A549 (cell line): ENCODE measurements around the gene GGPS1. TPM values are rescaled to one million over a fixed set of nuclear protein-coding genes. Genes with fewer than 3 reads are reported as not detected.

Experiments
- ATAC-seq, 2 experiments: fragments of 200-7000 bp in 1 of 2; fragments of >200 bp in 1 of 2; cut with Nextera tagmentation in 1 of 2; cut with Tn5 transposase in 1 of 2; 3 replicates each; pipeline versions ENCODE4 v1.8.0 to v1.9.1; 2018 to 2020; ENCODE audit warnings: mild to moderate bottlenecking in 1 of 2, moderate library complexity in 1 of 2
- CTCF ChIA-PET: fragments of 300-600 bp; sonication (Branson Sonifier 250); formaldehyde crosslinking; extraction: SDS; loops from one replicate; lab custom pipeline; 2021; ENCODE audit warnings: antibody characterized with exemption, inconsistent platforms; lab: Yijun Ruan, JAX
- POLR2A ChIA-PET: fragments of 350-600 bp; formaldehyde crosslinking; extraction: SDS; loops from one replicate; lab custom pipeline; 2021; ENCODE audit warnings: antibody characterized with exemption, inconsistent platforms; lab: Yijun Ruan, JAX
- DNase-seq, 2 experiments: peaks; one replicate each; pipeline versions ENCODE4 v3.0.0 to v3.0.0-alpha.2; 2011 to 2016; ENCODE audit warnings: low read depth in 1 of 2, low spot score in 1 of 2
- FAIRE-seq: peaks from 2 replicates; lab custom pipeline; 2011; peaks lifted over from hg19 to GRCh38; lab: Jason Lieb, UNC
- H3K27ac ChIP-seq, 2 experiments: fragments of >200 bp; sonication (Bioruptor Twin); formaldehyde crosslinking; 3 replicates each; pipeline ENCODE4 v1.5.1; 2016 to 2017
- H3K4me1 ChIP-seq: fragments of >200 bp; sonication (Bioruptor Twin); formaldehyde crosslinking; 3 replicates; pipeline ENCODE4 v1.6.1; 2016
- H3K4me2 ChIP-seq: fragments of >200 bp; sonication (Bioruptor Twin); formaldehyde crosslinking; 3 replicates; pipeline ENCODE4 v1.6.1; 2016
- H3K4me3 ChIP-seq: fragments of >200 bp; sonication (Bioruptor Twin); formaldehyde crosslinking; 3 replicates; pipeline ENCODE4 v1.5.1; 2016
- H3K9me3 ChIP-seq: fragments of >200 bp; sonication (Bioruptor Twin); formaldehyde crosslinking; 3 replicates; pipeline ENCODE4 v1.6.1; 2016
- CEBPB ChIP-seq, 2 experiments: fragments of >200 bp in 1 of 2; sonication (Bioruptor Twin) in 1 of 2; formaldehyde crosslinking in 1 of 2; IDR thresholded peaks; 2 replicates each; pipeline ENCODE4 v1.6.1; 2012 to 2016
- CHD4 ChIP-seq: fragments of 200-600 bp; sonication (generic); IDR thresholded peaks from 2 replicates; pipeline ENCODE4 v1.6.1; 2016; ENCODE audit warnings: antibody characterized with exemption, mild to moderate bottlenecking, borderline replicate concordance
- EHF ChIP-seq: fragments of 250-450 bp; sonication (Bioruptor Pico); IDR thresholded peaks from 2 replicates; pipeline ENCODE4 v1.5.0; 2020; ENCODE audit warnings: mild to moderate bottlenecking
- ESRRA ChIP-seq: fragments of 150-350 bp; IDR thresholded peaks from 2 replicates; pipeline ENCODE4 v1.6.1; 2014; ENCODE audit warnings: mild to moderate bottlenecking, low read length, borderline replicate concordance
- FOSB ChIP-seq: fragments of 250-450 bp; sonication (Bioruptor Pico); IDR thresholded peaks from 2 replicates; pipeline ENCODE4 v1.5.0; 2020; ENCODE audit warnings: mild to moderate bottlenecking, moderate library complexity
- FOSL2 ChIP-seq, 2 experiments: fragments of 450-650 bp in 1 of 2; fragments of >200 bp in 1 of 2; sonication (Bioruptor Twin) in 1 of 2; formaldehyde crosslinking; IDR thresholded peaks; 2 replicates each; pipeline versions ENCODE4 v1.5.0 to v1.6.1; 2016 to 2020; ENCODE audit warnings: mild to moderate bottlenecking in 1 of 2, moderate library complexity in 1 of 2
- FOXS1 ChIP-seq: fragments of 250-450 bp; sonication (Bioruptor Pico); IDR thresholded peaks from 2 replicates; pipeline ENCODE4 v1.5.0; 2020; ENCODE audit warnings: mild to moderate bottlenecking, moderate library complexity
- GATA3 ChIP-seq: IDR thresholded peaks from 2 replicates; pipeline ENCODE4 v1.6.1; 2012; ENCODE audit warnings: borderline replicate concordance
- HDAC2 ChIP-seq: fragments of 200-600 bp; sonication (generic); IDR thresholded peaks from 2 replicates; pipeline ENCODE4 v1.6.1; 2016
- HOXB13 ChIP-seq: fragments of 250-450 bp; sonication (Bioruptor Pico); IDR thresholded peaks from 2 replicates; pipeline ENCODE4 v1.5.0; 2020; ENCODE audit warnings: low read depth, mild to moderate bottlenecking, moderate library complexity
- MAFK ChIP-seq: fragments of 450-650 bp; IDR thresholded peaks from 2 replicates; pipeline ENCODE4 v1.6.1; 2014; ENCODE audit not compliant: partially characterized antibody
- MYC ChIP-seq: IDR thresholded peaks from 2 replicates; pipeline ENCODE4 v1.6.1; 2012; ENCODE audit warnings: mild to moderate bottlenecking, inconsistent platforms, low read length, improper control_type of control experiment, borderline replicate concordance
- NFE2L2 ChIP-seq: fragments of 150-350 bp; conservative IDR thresholded peaks from 2 replicates; pipeline ENCODE4 v1.6.1; 2014; ENCODE audit warnings: low read length
- NPAS2 ChIP-seq: fragments of 250-450 bp; sonication (Bioruptor Pico); IDR thresholded peaks from 2 replicates; pipeline ENCODE4 v1.8.0; 2022; ENCODE audit warnings: mild to moderate bottlenecking, moderate library complexity, borderline replicate concordance
- POLR2AphosphoS2 ChIP-seq: conservative IDR thresholded peaks from 2 replicates; pipeline ENCODE4 v1.6.1; 2012; ENCODE audit warnings: low read length, improper control_type of control experiment, inconsistent platforms
- RAD21 ChIP-seq, 2 experiments: fragments of >200 bp in 1 of 2; sonication (Bioruptor Twin) in 1 of 2; formaldehyde crosslinking in 1 of 2; IDR thresholded peaks in 1 of 2; conservative IDR thresholded peaks in 1 of 2; 2 replicates in 1 of 2; 3 replicates in 1 of 2; pipeline ENCODE4 v1.6.1; 2012 to 2018; ENCODE audit warnings: inconsistent platforms in 1 of 2
- RARB ChIP-seq: fragments of 250-450 bp; sonication (Bioruptor Pico); IDR thresholded peaks from 2 replicates; pipeline ENCODE4 v1.8.0; 2021; ENCODE audit warnings: mild to moderate bottlenecking, moderate library complexity
- TFCP2L1 ChIP-seq: fragments of 250-450 bp; sonication (Bioruptor Pico); IDR thresholded peaks from 2 replicates; pipeline ENCODE4 v1.5.0; 2021; ENCODE audit warnings: mild to moderate bottlenecking
- ZC3H11A ChIP-seq: fragments of 450-650 bp; IDR thresholded peaks from 2 replicates; pipeline ENCODE4 v1.6.1; 2014; ENCODE audit warnings: antibody characterized with exemption, mild to moderate bottlenecking
- ZNF302 ChIP-seq: fragments of 250-450 bp; sonication (Bioruptor Pico); IDR thresholded peaks from 2 replicates; pipeline ENCODE4 v1.9.0; 2021; ENCODE audit warnings: inconsistent platforms, mild to moderate bottlenecking, moderate library complexity
- ZSCAN20 ChIP-seq: fragments of 250-450 bp; sonication (Bioruptor Pico); IDR thresholded peaks from 2 replicates; pipeline ENCODE4 v1.8.0; 2022; ENCODE audit warnings: mild to moderate bottlenecking, moderate library complexity
- WGBS: methylation state at CpG from one replicate; pipeline ENCODE4 v1.1.6; 2017; ENCODE audit errors: missing lambda C conversion rate; 5-methylcytosine and 5-hydroxymethylcytosine counted together
- polyA plus RNA-seq, 4 experiments: library from polyadenylated mRNA; depleted of rRNA in 3 of 4; stranded (reverse); fragments of >200 nt; fragmentation: RNase III in 1 of 4; extraction: RNeasy Plus Mini Kit Qiagen cat#74134 plus additional on column Dnase treatment in 1 of 4; gene quantifications; 2 replicates in 3 of 4; 3 replicates in 1 of 4; pipeline ENCODE4 v1.2.3, GENCODE V29; 2011 to 2017
- TF ChIP-seq, protein P1 (sequence below): fragments of >200 bp; sonication (Bioruptor Twin); formaldehyde crosslinking; IDR thresholded peaks from 3 replicates; pipeline ENCODE4 v1.5.1; 2016
- TF ChIP-seq, protein P2 (sequence below): fragments of 200-600 bp; sonication (generic); IDR thresholded peaks from 2 replicates; pipeline ENCODE4 v1.6.1; 2016; ENCODE audit warnings: antibody characterized with exemption, mild to moderate bottlenecking, moderate library complexity
- TF ChIP-seq, protein P3 (sequence below): fragments of >200 bp; sonication (Bioruptor Twin); formaldehyde crosslinking; IDR thresholded peaks from 2 replicates; pipeline ENCODE4 v1.6.1; 2016
- TF ChIP-seq, protein P4 (sequence below): fragments of 450-650 bp; IDR thresholded peaks from 2 replicates; pipeline ENCODE4 v1.6.1; 2014; ENCODE audit warnings: antibody characterized with exemption

The GGPS1 gene
- polyA plus RNA-seq, 2 of the 4 experiments (the other 2 are of a cell fraction), result 27.5 to 58.5 TPM

DNA sequence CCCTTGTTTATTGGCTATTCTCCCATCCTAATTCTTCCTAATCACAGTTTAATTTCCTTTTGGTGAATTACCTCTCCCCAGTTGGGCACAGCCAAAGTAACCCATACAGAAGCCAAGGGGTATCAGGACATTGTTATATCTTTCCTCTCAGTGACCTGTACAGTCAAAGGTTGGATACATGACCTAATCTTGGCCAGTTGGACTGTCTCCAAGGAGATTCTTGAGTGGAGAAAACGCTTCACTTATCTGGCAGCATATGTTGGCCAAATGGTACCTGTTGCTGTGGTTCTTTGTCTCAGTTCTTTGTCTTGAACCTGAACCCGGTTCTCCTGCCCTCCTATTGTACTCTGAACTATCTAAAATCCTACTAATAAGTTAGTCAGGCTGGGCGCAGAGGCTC is 23.5 kb downstream of the GGPS1 start:
- POLR2A ChIA-PET, result no interaction called here
- no peaks in the 10 kb centered on the region for H3K9me3 ChIP-seq
- H3K4me1 ChIP-seq, result peaks cover 6% of the 10 kb centered on the region; the same call in 1 of the 3 replicates
- H3K4me3 ChIP-seq, result no peak overlapping the region
- ATAC-seq (no peak), FAIRE-seq (no peak), DNase-seq (no peak)
- CTCF ChIA-PET, result interaction anchor here (0.6 kb wide), 1 partner anchor 25 kb away, joined by 4 read pairs; no protein-coding TSS in a partner anchor
- no peak overlapping the region for H3K27ac ChIP-seq
- 81% methylated on average over 3 of the region's 3 CpGs for WGBS
- TF ChIP-seq, protein P1, sequence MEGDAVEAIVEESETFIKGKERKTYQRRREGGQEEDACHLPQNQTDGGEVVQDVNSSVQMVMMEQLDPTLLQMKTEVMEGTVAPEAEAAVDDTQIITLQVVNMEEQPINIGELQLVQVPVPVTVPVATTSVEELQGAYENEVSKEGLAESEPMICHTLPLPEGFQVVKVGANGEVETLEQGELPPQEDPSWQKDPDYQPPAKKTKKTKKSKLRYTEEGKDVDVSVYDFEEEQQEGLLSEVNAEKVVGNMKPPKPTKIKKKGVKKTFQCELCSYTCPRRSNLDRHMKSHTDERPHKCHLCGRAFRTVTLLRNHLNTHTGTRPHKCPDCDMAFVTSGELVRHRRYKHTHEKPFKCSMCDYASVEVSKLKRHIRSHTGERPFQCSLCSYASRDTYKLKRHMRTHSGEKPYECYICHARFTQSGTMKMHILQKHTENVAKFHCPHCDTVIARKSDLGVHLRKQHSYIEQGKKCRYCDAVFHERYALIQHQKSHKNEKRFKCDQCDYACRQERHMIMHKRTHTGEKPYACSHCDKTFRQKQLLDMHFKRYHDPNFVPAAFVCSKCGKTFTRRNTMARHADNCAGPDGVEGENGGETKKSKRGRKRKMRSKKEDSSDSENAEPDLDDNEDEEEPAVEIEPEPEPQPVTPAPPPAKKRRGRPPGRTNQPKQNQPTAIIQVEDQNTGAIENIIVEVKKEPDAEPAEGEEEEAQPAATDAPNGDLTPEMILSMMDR, result no peak
- TF ChIP-seq TFCP2L1, result no peak
- no peak for TF ChIP-seq RAD21 (conservative IDR thresholded peaks at IDR 0.05 in 1 of 2, IDR thresholded peaks at IDR 0.05 in 1 of 2)
- TF ChIP-seq CEBPB (IDR thresholded peaks at IDR 0.05), result no peak
- TF ChIP-seq, protein P2, sequence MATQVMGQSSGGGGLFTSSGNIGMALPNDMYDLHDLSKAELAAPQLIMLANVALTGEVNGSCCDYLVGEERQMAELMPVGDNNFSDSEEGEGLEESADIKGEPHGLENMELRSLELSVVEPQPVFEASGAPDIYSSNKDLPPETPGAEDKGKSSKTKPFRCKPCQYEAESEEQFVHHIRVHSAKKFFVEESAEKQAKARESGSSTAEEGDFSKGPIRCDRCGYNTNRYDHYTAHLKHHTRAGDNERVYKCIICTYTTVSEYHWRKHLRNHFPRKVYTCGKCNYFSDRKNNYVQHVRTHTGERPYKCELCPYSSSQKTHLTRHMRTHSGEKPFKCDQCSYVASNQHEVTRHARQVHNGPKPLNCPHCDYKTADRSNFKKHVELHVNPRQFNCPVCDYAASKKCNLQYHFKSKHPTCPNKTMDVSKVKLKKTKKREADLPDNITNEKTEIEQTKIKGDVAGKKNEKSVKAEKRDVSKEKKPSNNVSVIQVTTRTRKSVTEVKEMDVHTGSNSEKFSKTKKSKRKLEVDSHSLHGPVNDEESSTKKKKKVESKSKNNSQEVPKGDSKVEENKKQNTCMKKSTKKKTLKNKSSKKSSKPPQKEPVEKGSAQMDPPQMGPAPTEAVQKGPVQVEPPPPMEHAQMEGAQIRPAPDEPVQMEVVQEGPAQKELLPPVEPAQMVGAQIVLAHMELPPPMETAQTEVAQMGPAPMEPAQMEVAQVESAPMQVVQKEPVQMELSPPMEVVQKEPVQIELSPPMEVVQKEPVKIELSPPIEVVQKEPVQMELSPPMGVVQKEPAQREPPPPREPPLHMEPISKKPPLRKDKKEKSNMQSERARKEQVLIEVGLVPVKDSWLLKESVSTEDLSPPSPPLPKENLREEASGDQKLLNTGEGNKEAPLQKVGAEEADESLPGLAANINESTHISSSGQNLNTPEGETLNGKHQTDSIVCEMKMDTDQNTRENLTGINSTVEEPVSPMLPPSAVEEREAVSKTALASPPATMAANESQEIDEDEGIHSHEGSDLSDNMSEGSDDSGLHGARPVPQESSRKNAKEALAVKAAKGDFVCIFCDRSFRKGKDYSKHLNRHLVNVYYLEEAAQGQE, result no peak
- TF ChIP-seq EHF (CRISPR knock-in tag), result no peak
- no peak for TF ChIP-seq MAFK
- TF ChIP-seq, protein P3, sequence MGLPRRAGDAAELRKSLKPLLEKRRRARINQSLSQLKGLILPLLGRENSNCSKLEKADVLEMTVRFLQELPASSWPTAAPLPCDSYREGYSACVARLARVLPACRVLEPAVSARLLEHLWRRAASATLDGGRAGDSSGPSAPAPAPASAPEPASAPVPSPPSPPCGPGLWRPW, result no peak
- no peak for TF ChIP-seq ZNF302 (CRISPR knock-in tag)
- no peak for TF ChIP-seq RARB (CRISPR knock-in tag)
- TF ChIP-seq ESRRA, result no peak
- no peak for TF ChIP-seq ZC3H11A
- no peak for TF ChIP-seq HOXB13 (CRISPR knock-in tag)
- TF ChIP-seq MYC, result no peak
- no peak for TF ChIP-seq NPAS2 (CRISPR knock-in tag)
- no peak for TF ChIP-seq FOSB
- TF ChIP-seq FOSL2 (IDR thresholded peaks at IDR 0.05), result no peak
- TF ChIP-seq FOSL2 (CRISPR knock-in tag; IDR thresholded peaks at IDR 0.05), result no peak
- no peak for TF ChIP-seq CHD4
- TF ChIP-seq POLR2AphosphoS2, result no peak
- no peak for TF ChIP-seq GATA3
- H3K4me2 ChIP-seq, result no peak overlapping the region

DNA sequence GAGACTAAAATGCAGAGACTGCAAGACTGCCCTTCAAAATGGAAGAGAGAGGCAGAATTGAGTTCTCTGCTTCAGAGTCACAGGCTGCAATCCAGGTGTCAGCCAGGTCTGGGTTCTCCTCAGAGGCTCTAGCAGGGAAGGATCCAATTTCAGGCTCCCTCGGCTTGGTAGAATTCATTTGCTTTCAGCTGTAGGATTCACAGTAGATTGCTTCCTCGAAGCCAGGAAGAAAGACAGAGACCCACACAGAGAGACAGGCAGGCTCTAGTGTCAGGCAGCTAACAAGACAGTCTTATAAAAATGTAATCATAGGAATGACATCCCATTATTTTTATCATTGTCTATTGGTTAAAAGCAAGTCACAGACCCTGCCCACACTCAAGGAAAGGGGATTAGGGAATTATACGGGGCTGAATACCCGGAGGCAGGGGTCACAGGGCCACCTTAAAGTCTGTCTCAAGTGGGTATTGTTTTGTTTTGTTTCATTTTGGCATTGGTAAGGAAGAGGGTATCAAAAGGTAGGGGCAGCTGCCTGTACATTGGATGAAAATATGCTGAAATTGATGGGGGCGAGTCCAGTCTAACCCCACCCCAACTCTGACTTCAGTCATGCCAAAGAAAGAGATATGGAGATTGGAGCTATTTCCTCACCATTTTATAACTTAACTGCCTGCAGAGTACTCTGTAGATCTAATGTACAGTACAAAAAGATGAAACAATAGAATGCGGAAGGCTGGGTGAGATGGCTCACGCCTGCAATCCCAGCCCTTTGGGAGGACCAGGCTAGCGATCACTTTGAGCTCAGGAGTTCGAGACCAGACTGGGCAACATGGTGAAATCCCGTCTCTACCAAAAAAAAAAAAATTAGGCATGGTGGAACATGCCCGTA is 29.4 kb downstream of the GGPS1 start:
- ChIA-PET POLR2A (interaction anchor here (0.6 to 1.1 kb wide), 2 partner anchors 10 to 198 kb away, joined by 3 to 4 read pairs; partner anchors contain the start of gene TBCE), CTCF (interaction anchor here (0.7 to 3.8 kb wide), 3 partner anchors 11 to 99 kb away, joined by 3 to 13 read pairs (median 4); no protein-coding TSS in a partner anchor)
- TF ChIP-seq GATA3, result no peak
- TF ChIP-seq MAFK, result no peak
- TF ChIP-seq, protein P4, sequence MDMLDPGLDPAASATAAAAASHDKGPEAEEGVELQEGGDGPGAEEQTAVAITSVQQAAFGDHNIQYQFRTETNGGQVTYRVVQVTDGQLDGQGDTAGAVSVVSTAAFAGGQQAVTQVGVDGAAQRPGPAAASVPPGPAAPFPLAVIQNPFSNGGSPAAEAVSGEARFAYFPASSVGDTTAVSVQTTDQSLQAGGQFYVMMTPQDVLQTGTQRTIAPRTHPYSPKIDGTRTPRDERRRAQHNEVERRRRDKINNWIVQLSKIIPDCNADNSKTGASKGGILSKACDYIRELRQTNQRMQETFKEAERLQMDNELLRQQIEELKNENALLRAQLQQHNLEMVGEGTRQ, result no peak
- TF ChIP-seq ZSCAN20, result no peak
- no peak for TF ChIP-seq CEBPB (IDR thresholded peaks at IDR 0.05)
- TF ChIP-seq FOXS1 (CRISPR knock-in tag), result no peak
- no peak for TF ChIP-seq NFE2L2
- TF ChIP-seq HDAC2, result no peak
- H3K4me3 ChIP-seq, result no peak overlapping the region
- ATAC-seq (peak; percentile 34 to 47; a peak in 4 of 6 replicates), FAIRE-seq (no peak), DNase-seq (no peak)
- no peaks in the 10 kb centered on the region for H3K9me3 ChIP-seq
- no peak overlapping the region for H3K4me2 ChIP-seq
- H3K4me1 ChIP-seq, result no peaks in the 10 kb centered on the region
- WGBS, result 78% methylated on average over 11 of the region's 11 CpGs
- H3K27ac ChIP-seq, result no peak overlapping the region
